Right kidney (tissue), 1 donor: ENCODE data around the gene NRIP1.
"Not testable (repeated sequence)": the region's sequence is repeated elsewhere in the genome, so short reads cannot be mapped to it uniquely, and the experiment has no call there.

Experiments
- DNase-seq: peaks from one replicate; pipeline ENCODE4 v3.0.0-alpha.2; 2016

NRIP1 gene

GRCh38 chr21:15042531-15042930, 22.3 kb downstream of the NRIP1 start:
- no peak for DNase-seq

GRCh38 chr21:15039607-15040299, 25.0 kb downstream of the NRIP1 start:
- no peak for DNase-seq

- DNase-seq, result no peak
Observed at GRCh38 chr21:15037900-15038293, 26.9 kb downstream of the NRIP1 start.

- no peak for DNase-seq
Observed at GRCh38 chr21:15037095-15037899, 27.5 kb downstream of the NRIP1 start.

DNA sequence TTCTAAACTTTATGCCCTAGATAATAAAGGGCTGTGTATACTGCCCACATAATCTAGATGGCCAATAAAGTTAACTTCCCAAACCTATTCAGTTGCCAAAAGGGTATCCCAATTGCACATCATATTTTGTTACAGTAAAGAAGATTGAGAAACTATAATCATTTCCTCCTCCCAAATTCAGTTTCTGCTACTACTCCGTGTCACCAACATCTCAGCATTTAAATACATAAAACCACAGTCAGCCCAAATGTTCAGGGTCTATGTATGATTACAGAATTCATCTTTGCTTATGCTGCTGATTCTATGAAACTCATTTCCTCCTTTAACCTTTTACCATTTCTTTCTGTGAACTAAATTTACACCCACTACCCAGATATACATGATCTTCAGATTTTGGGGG, 28.6 kb downstream of the NRIP1 start:
- DNase-seq, result no peak

- DNase-seq, result no peak
Observed at GRCh38 chr21:15034126-15034853, 30.5 kb downstream of the NRIP1 start.

DNA sequence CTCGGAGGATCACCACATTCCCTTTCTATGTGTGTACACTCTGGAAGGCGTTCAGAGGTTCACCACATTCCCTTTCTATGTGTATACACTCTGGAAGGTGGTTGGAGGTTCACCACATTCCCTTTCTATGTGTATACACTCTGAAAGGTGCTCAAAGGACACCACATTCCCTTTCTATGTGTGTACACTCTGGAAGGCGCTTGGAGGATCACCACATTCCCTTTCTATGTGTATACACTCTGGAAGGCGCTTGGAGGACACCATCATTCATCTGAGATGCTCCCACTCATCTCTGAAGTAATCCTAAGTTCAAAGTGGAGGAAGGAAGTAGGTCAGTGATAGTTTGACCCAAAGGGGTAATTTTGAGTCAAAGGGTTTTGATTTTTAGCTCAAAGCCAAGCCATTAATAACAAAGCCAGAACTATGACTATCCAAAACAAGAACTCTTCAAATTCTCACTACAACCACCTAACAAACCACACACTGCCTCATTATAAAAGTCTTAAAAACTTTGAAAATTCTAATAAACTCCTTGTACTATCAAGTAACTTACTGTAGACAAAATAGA, 32.9 kb downstream of the NRIP1 start:
- no peak for DNase-seq

DNA sequence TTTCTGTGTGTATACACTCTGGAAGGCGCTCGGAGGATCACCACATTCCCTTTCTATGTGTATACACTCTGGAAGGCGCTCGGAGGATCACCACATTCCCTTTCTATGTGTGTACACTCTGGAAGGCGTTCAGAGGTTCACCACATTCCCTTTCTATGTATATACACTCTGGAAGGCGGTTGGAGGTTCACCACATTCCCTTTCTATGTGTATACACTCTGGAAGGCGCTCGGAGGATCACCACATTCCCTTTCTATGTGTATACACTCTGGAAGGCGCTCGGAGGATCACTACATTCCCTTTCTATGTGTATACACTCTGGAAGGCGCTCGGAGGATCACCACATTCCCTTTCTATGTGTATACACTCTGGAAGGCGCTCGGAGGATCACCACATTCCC, 33.4 kb downstream of the NRIP1 start:
- DNase-seq, result not testable (repeated sequence)

- DNase-seq, result not testable (repeated sequence)
Observed at GRCh38 chr21:15030861-15031260, 33.9 kb downstream of the NRIP1 start.

DNA sequence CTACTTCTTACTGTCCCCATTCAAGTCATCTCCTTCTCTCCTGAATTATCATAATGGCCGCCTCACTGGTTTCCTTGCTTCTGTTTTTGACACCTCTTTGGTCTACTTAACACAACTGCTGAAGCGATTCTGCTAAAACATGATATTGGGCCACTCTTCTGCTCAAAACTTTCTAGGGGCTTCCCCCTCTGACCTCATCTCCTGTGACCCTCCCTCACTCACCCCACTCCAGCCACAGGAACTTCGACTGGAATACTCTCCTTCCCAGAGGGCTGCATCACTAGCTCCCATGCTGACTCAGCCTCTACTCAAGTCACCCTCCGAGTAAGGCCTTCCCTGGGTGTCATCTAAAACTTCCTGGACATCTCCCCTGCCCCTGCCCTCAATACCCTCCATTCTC, 35.7 kb downstream of the NRIP1 start:
- DNase-seq, result no peak

GRCh38 chr21:15028186-15028585, 36.6 kb downstream of the NRIP1 start:
- no peak for DNase-seq

GRCh38 chr21:15027056-15027455, 37.7 kb downstream of the NRIP1 start:
- DNase-seq, result no peak

GRCh38 chr21:15026370-15026769, 38.4 kb downstream of the NRIP1 start:
- no peak for DNase-seq

GRCh38 chr21:15023776-15024175, 41.0 kb downstream of the NRIP1 start:
- DNase-seq, result no peak

GRCh38 chr21:15022608-15023261, 42.1 kb downstream of the NRIP1 start:
- no peak for DNase-seq

- DNase-seq, result no peak
Observed at GRCh38 chr21:15020797-15021196, 44.0 kb downstream of the NRIP1 start.

DNA sequence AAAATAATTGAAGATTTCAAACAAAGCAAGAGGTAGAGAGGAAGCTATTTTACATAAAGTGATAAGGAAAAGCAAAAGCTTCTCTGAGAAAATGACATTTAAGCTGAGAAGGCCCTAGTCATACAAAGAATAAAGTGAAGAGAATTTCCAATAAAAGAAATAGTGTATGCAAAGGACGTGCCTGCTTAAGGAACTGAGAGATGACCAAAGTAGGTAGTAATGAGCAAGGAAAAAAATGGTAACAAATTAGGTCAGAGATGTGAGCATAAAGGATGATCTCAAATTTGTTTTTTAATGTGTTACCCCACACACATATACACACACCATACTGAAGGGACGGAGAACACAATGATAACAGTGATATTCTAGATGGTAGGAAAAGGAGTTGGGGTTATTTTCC, 46.4 kb downstream of the NRIP1 start:
- no peak for DNase-seq

DNA sequence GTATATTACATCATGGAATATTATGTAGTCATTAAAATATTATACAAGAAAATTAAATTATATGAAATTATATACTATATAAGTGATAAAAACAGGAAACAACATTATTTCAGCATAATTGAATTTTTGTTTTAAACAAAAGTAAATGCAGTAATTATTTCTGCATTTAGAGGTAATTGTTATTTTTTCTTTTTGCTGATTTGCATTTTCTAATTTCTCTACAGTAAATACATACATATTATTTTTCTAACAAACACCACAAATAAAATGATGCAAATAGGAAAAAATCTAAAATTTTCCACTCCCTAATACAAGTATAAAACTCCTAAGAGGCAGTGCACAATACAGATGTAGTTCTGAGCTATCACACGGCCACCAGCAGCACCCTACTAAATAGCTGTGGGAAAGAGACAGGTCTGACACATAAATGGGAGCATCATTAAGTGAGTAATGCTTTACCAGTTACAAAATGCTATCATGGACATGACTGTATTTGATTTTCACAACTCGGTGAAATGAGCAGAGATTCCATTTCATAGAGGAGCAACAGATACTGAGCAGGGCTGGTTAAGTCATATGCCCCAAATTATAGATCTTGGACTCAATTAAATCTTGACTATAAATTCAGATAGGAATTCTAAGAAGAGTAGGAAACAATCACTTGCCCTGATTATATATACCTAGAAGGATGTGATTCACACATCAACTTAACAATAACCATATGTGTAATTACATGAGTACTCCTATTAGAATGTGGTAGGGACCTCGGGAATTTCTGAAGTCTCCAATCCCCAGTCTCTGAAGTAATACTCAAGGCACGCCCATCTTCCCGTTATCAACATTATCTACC, 49.0 kb downstream of the NRIP1 start:
- DNase-seq, result no peak

DNA sequence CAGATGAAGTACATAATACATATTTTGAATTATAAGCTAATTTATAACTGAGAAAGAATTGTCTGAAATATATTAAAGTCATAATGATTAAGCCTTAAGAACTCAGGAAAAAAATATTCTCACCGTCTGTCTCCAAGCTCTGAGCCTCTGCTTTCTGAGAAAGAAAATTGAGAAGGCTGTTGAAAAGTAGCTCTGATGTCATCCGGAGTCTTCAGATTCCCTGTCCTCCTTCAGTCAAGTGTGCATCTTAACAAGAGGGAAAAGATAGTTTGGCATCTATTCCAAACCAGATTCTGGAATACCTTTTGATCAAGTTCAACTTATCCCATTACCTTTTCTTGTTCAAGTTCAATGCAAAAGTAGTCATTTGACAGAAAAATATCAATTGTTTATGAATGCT, 50.6 kb downstream of the NRIP1 start:
- DNase-seq, result no peak

DNA sequence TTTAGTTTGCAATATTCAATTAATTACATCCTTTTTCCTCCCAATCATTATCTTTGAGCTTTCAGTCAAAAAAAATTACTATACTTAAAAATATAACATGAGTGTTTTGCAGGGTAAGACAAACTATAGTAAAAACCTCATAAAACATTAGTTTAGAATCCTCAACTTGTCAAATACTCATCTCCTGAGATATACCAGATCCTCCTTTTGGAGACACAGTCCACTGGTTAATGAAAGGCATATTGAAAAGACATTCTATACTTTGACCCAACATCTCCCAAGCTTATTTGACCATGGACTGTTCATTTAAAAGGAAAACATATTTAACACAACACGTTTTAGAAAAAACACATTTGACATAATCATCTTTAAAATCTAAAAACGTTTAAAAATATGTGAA, 52.8 kb downstream of the NRIP1 start:
- DNase-seq, result no peak

- DNase-seq, result no peak
Observed at GRCh38 chr21:15010645-15011044, 54.2 kb downstream of the NRIP1 start.
